Measurements from ENCODE around the gene SPTBN5. TPM values are rescaled to one million over a fixed set of nuclear protein-coding genes. Genes with fewer than 3 reads are reported as not detected.
A peak's percentile ranks its signal among the peaks of the same experiment; 100 is the strongest.

The SPTBN5 gene
- total and polyA plus RNA-seq, 10 of the 15 experiments (the other 5 are each of a cell fraction or from before 2014, with no cell fraction given), result under 0.01 to 0.18 (median 0.04) TPM; not detected in 4

DNA sequence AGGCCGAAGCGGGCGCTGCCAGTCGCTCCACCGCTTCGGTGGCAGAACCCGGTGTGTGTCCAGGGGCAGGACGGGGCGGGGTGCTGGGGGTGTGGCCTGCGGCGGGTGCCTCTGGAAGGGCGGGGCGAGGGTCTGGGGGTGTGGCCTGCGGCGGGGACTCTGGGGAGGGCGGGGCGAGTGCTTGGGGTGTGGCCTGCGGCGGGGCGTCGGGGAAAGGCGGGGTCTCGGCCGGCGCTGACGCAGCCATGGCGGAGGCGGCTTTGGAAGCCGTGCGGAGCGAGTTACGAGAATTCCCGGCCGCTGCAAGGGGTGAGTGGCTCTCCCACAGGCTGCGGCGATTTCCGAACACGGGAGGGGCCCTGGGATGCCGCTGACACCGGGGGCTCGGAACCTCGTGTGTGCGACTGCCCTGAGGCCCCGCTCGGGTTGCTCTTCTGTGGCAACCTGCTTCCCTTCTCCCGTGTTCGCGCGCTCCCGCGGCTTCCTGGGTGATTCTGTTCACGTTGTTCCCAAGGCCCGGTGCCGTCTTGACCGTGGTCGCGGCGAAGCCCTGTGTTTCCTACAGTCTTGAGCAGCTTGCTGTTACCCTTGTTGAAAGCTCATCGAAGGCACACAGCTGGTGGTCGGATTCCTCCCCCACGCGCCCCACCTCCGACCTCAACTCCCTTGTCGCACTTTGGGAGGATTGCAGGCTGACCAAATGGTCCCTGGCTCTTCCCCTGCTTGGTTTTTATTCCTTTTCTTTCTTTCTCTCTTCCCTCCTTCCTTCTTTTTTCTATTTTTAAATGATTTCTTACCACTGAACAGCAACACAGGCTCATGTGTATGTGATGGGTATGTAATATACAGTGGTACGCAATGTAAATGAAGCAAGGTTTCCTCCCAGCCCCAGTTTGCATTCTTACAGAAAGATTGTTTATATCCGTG, 65.7 kb downstream of the SPTBN5 start, which contains the start of gene JMJD7 (continued):
- TF ChIP-seq ZNF24 (IDR thresholded peaks at IDR 0.05), result no peak

DNA sequence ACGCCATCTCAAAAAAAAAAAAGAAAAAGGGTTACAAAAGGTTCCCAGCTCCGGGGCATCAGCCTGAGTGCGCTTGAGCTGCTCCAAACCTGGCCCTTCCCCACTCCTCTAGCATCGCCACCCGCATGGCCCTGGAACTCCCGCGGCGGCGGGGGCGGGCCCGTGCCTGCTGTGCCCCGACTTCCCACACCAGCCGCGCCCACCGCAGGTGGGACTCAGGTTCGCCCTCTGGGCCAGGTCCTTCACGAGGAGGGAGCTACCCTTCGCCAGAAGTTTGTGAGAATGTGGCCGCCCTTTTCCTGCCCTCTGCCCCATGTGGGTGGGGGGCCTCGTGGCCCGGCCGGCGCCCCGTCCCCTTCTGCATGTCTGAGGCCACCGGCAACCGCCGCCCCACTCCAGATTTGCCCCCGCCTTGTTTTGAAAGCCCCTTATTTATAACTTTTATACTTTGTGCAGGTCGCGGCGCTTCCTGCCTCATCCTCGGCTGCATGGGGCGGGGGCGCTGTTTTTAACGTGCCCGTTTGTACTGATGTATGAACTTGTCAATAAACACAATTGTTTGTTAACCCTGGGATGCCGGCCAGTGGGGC, 66.5 kb downstream of the SPTBN5 start:
- ATAC-seq, result peak; percentile 5
- intact Hi-C loops (cut with micrococcal nuclease; ENCODE audit: unreplicated experiment) (loop anchor here (5.0 kb wide), 2 partner anchors 75 to 145 kb away; partner anchors contain the start of gene EHD4), in situ Hi-C loops (cut with MboI) (no loop called here)
- Histone ChIP-seq H3K36me3 (ENCODE audit: control insufficient read depth in 2 of 2, insufficient read depth in 2 of 2, low read length in 1 of 2) (peaks cover 3 to 10% of the 10 kb centered on the region in 2 experiments; a peak in 3 of 4 replicates), H3K4me1 (ENCODE audit: control insufficient read depth, insufficient read depth, low read length) (no peaks in the 10 kb centered on the region), H3K27me3 (replicated peaks in 1 of 2; ENCODE audit: control insufficient read depth in 2 of 2, insufficient read depth in 2 of 2, low read length in 1 of 2) (no peaks in the 10 kb centered on the region), H2AFZ (ENCODE audit: control insufficient read depth, low read depth, low read length) (peak overlapping the region; percentile 61), H3K4me2 (ENCODE audit: control insufficient read depth, insufficient read depth) (peak overlapping the region; percentile 85), H3K27ac (ENCODE audit: control insufficient read depth, insufficient read depth) (no peak overlapping the region), H3K79me2 (ENCODE audit: control insufficient read depth, insufficient read depth, low read length) (no peaks in the 10 kb centered on the region), H4K20me1 (ENCODE audit: control insufficient read depth, insufficient read depth) (no peaks in the 10 kb centered on the region; the same call in 1 of the 2 replicates), H3K9ac (ENCODE audit: control insufficient read depth, insufficient read depth, low read length) (peak overlapping the region; percentile 59; the same call in 1 of the 2 replicates), H3K9me3 (replicated peaks; ENCODE audit: control insufficient read depth, insufficient read depth, low read length) (no peaks in the 10 kb centered on the region), H3K4me3 (peak overlapping the region; percentile 70)
- DNase-seq (ENCODE audit: low read depth, low spot score), result no peak
- WGBS (ENCODE audit: insufficient coverage, insufficient replicate concordance, low lambda C conversion rate, missing lambda C conversion rate), result 15% methylated on average over 35 of the region's 37 CpGs
- SMC1A ChIA-PET (ENCODE audit: uncharacterized antibody, unreplicated experiment), result interaction anchor here (1.0 to 3.0 kb wide), 2 partner anchors 54 to 77 kb away, joined by 4 to 7 read pairs; partner anchors contain the start of gene MAPKBP1
- POLR2A ChIA-PET, result interaction anchor here (1.3 kb wide), 1 partner anchor 96 kb away, joined by 3 read pairs; no protein-coding TSS in a partner anchor
- RAD21 ChIA-PET (ENCODE audit: unreplicated experiment), result interaction anchor here (1.0 kb wide), 1 partner anchor 53 kb away, joined by 3 read pairs; the partner anchor contains the start of gene MAPKBP1
- CTCF ChIA-PET, result interaction anchor here (2.5 kb wide), 1 partner anchor 54 kb away, joined by 12 read pairs; the partner anchor contains the start of gene MAPKBP1
- no peak for FAIRE-seq
- no TSS peak for BruUV-seq (replicated peaks)
- TF ChIP-seq, protein P1, sequence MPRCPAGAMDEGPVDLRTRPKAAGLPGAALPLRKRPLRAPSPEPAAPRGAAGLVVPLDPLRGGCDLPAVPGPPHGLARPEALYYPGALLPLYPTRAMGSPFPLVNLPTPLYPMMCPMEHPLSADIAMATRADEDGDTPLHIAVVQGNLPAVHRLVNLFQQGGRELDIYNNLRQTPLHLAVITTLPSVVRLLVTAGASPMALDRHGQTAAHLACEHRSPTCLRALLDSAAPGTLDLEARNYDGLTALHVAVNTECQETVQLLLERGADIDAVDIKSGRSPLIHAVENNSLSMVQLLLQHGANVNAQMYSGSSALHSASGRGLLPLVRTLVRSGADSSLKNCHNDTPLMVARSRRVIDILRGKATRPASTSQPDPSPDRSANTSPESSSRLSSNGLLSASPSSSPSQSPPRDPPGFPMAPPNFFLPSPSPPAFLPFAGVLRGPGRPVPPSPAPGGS (IDR thresholded peaks at IDR 0.05; ENCODE audit: borderline replicate concordance, insufficient read depth, low read depth, low read length, poor library complexity, severe bottlenecking), result peak; percentile 16
- TF ChIP-seq SUPT20H (IDR thresholded peaks at IDR 0.05; ENCODE audit: borderline replicate concordance, control insufficient read depth, low read depth, low read length) (no peak), RUNX3 (IDR thresholded peaks at IDR 0.05; ENCODE audit: low read length) (no peak), BRCA1 (IDR thresholded peaks at IDR 0.05; ENCODE audit: low read depth, low read length) (no peak), LARP7 (IDR thresholded peaks at IDR 0.05) (0 out of 2 replicates have a peak, but pooled peaks have one; percentile 19)

All from GM12878 (cell line).